Hepatocyte (in vitro differentiated cells): ENCODE results near the gene RPS6KA2. TPM values are rescaled to one million over a fixed set of nuclear protein-coding genes. Genes with fewer than 3 reads are reported as not detected.

Source experiments
- DNase-seq: peaks from one replicate; pipeline ENCODE4 v3.0.0-alpha.2; 2016; ENCODE audit warnings: low spot score
- H2AFZ ChIP-seq: fragments of 200-600 bp; sonication (generic); 2 replicates; pipeline ENCODE4 v1.6.0; 2016; ENCODE audit warnings: antibody characterized with exemption, mild to moderate bottlenecking
- H3K27ac ChIP-seq: fragments of 200-600 bp; sonication (generic); 2 replicates; pipeline ENCODE4 v1.5.1; 2016; ENCODE audit warnings: mild to moderate bottlenecking
- H3K27me3 ChIP-seq: fragments of 200-600 bp; sonication (generic); 2 replicates; pipeline ENCODE4 v1.6.1; 2016
- H3K36me3 ChIP-seq: fragments of 200-600 bp; sonication (generic); replicated peaks from 2 replicates; pipeline ENCODE4 v1.5.1; 2016; ENCODE audit warnings: low read depth; ENCODE audit not compliant: insufficient read depth
- H3K4me1 ChIP-seq: fragments of 200-600 bp; sonication (generic); 2 replicates; pipeline ENCODE4 v1.5.1; 2016; ENCODE audit warnings: mild to moderate bottlenecking, moderate library complexity; ENCODE audit not compliant: insufficient read depth
- H3K4me2 ChIP-seq: fragments of 200-600 bp; sonication (generic); 2 replicates; pipeline ENCODE4 v1.6.0; 2016
- H3K4me3 ChIP-seq: fragments of 200-600 bp; sonication (generic); 2 replicates; pipeline ENCODE4 v1.5.1; 2016; ENCODE audit warnings: mild to moderate bottlenecking
- H3K79me2 ChIP-seq: fragments of 200-600 bp; sonication (generic); 2 replicates; pipeline ENCODE4 v1.6.0; 2017; ENCODE audit warnings: mild to moderate bottlenecking
- H3K9me2 ChIP-seq: fragments of 200-600 bp; sonication (generic); replicated peaks from 2 replicates; pipeline ENCODE4 v1.6.0; 2017; ENCODE audit warnings: mild to moderate bottlenecking; ENCODE audit not compliant: insufficient read depth
- H3K9me3 ChIP-seq: fragments of 200-600 bp; sonication (generic); 2 replicates; pipeline ENCODE4 v1.5.1; 2016; ENCODE audit warnings: low read depth, mild to moderate bottlenecking
- H4K20me1 ChIP-seq: fragments of 200-600 bp; sonication (generic); 2 replicates; pipeline ENCODE4 v1.6.0; 2016; ENCODE audit warnings: mild to moderate bottlenecking; ENCODE audit not compliant: insufficient read depth, poor library complexity, severe bottlenecking
- EZH2 ChIP-seq: fragments of 200-600 bp; sonication (generic); IDR thresholded peaks from 2 replicates; pipeline ENCODE4 v1.6.1; 2016; ENCODE audit warnings: antibody characterized with exemption, mild to moderate bottlenecking, borderline replicate concordance
- EZH2phosphoT487 ChIP-seq: fragments of 200-600 bp; sonication (generic); IDR thresholded peaks from one replicate; pipeline ENCODE4 v1.6.1; 2018; ENCODE audit warnings: antibody characterized with exemption, mild to moderate bottlenecking, low read depth, moderate library complexity; ENCODE audit not compliant: unreplicated experiment, severe bottlenecking
- WGBS: methylation state at CpG from one replicate; pipeline ENCODE4 v1.1.6; 2016; ENCODE audit warnings: low lambda C conversion rate; ENCODE audit errors: missing lambda C conversion rate; 5-methylcytosine and 5-hydroxymethylcytosine counted together
- polyA plus RNA-seq: library from polyadenylated mRNA; unstranded; fragments of >200 nt; fragmentation: Nextera tagmentation; extraction: Ambion mirVana; gene quantifications from 2 replicates; pipeline ENCODE4 v1.2.1, GENCODE V29; 2016
- total RNA-seq: library from RNA; depleted of rRNA; stranded (reverse); fragments of >200 nt; gene quantifications from 2 replicates; pipeline ENCODE4 v1.2.3, GENCODE V29; 2014
- TF ChIP-seq, protein P1 (sequence below): fragments of 200-600 bp; sonication (generic); IDR thresholded peaks from 2 replicates; pipeline ENCODE4 v1.5.1; 2016; ENCODE audit warnings: antibody characterized with exemption, mild to moderate bottlenecking; ENCODE audit not compliant: poor library complexity

Gene RPS6KA2
- total and polyA plus RNA-seq, 2 experiments from 2014 or later = 27.7 to 29.2 TPM

DNA sequence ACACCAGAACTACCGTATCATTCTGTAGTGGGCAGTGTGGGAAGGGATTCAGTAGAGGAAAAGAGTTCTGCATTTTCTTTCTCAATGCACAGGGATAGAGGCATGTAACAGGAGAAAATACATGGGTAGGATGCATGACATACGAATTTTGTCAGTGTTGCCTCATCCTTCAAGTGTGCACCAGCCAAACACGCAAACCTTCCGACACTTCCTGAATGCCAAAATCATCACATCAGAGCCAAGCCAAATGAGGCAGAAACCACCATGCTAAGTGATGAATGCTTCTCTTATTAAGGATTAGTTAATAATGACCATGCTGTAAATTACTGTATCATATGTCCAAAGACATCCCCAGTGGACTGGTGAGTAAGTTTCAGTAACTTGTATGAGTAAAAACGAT lies 67.8 kb downstream of the RPS6KA2 start:
- Histone ChIP-seq H3K9me2 (no peaks in the 10 kb centered on the region), H2AFZ (no peak overlapping the region), H3K36me3 (no peaks in the 10 kb centered on the region), H3K4me2 (no peak overlapping the region), H3K27ac (no peak overlapping the region), H4K20me1 (no peaks in the 10 kb centered on the region), H3K9me3 (no peaks in the 10 kb centered on the region), H3K4me1 (peaks cover under 1% of the 10 kb centered on the region), H3K27me3 (no peaks in the 10 kb centered on the region), H3K4me3 (no peak overlapping the region), H3K79me2 (peaks cover 13% of the 10 kb centered on the region)
- WGBS = 98% methylated on average over 5 of the region's 5 CpGs
- no peak for DNase-seq
- TF ChIP-seq, protein P1, sequence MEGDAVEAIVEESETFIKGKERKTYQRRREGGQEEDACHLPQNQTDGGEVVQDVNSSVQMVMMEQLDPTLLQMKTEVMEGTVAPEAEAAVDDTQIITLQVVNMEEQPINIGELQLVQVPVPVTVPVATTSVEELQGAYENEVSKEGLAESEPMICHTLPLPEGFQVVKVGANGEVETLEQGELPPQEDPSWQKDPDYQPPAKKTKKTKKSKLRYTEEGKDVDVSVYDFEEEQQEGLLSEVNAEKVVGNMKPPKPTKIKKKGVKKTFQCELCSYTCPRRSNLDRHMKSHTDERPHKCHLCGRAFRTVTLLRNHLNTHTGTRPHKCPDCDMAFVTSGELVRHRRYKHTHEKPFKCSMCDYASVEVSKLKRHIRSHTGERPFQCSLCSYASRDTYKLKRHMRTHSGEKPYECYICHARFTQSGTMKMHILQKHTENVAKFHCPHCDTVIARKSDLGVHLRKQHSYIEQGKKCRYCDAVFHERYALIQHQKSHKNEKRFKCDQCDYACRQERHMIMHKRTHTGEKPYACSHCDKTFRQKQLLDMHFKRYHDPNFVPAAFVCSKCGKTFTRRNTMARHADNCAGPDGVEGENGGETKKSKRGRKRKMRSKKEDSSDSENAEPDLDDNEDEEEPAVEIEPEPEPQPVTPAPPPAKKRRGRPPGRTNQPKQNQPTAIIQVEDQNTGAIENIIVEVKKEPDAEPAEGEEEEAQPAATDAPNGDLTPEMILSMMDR = no peak

DNA sequence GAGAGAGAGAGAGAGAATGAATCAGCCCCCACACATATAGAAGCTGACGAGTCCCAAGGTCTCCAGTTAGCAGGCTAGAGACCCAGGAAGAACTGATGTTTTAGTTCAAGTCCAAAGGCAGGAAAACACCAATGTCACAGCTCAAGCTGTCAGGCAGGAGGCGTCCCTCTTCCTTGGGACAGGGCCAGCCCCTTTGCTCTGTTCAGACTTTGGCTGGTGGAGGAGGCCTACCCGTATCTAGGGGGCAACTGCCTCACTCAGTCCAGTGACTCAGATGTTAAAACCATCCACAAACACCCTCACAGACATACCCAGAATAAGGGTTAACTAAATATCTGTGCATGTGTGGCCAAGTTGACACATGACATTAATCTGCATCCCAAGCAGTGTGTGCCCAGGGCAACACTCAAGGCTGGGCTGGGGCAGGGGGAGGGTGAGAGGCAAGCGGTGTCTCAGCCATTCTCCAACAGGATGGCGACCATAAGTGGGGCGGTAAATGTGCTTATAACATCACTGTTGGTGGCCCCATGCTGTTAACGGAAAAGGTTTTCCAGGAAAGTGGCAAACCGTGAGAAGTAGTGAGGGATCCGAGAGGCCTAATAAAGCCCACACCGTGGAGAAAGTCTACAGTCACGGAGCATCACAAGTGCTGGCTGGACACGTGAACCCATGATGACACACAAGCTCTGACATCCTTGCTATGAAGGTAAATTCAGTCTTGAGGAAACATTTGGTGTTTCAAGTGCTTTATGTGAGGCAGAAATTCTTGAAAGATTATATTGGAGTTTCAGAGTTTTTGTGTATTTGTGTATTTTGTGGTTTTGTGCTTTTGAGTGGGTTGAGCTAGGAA lies 68.7 kb downstream of the RPS6KA2 start:
- Histone ChIP-seq H2AFZ (no peak overlapping the region), H3K79me2 (peaks cover 13% of the 10 kb centered on the region), H3K9me2 (no peaks in the 10 kb centered on the region), H4K20me1 (no peaks in the 10 kb centered on the region), H3K4me1 (peaks cover 5% of the 10 kb centered on the region), H3K4me3 (no peak overlapping the region), H3K36me3 (no peaks in the 10 kb centered on the region), H3K4me2 (no peak overlapping the region), H3K27me3 (no peaks in the 10 kb centered on the region), H3K27ac (no peak overlapping the region), H3K9me3 (no peaks in the 10 kb centered on the region)
- 96% methylated on average over 12 of the region's 12 CpGs for WGBS
- no peak for DNase-seq
- TF ChIP-seq EZH2phosphoT487 (no peak), EZH2 (no peak)
- TF ChIP-seq, protein P1 = no peak

DNA sequence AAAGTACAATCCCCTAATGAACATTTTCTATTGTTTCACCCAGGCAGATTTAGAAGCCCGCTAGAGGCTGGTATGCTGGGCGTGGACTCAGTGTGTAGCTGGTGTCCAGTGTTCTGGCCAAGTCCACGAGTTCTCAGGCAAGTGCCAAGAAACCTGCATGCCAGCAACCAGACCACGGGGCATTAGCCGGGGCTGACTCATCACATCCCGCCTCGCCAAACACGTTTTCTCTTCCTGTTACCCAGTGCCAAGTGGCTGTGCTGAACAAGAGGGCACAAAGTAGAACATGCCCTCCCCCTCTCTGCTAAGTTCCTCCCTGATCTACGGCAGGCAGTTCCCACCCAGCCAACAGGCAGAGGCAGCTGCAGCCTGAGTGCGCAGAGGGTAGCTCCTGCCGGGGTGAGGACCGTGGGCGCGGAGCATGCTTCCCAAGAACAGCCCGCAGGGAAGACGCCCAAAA lies 70.2 kb downstream of the RPS6KA2 start:
- no peaks in the 10 kb centered on the region for H3K9me3 ChIP-seq
- no peaks in the 10 kb centered on the region for H4K20me1 ChIP-seq
- no peak overlapping the region for H3K4me2 ChIP-seq
- H3K27me3 ChIP-seq = no peaks in the 10 kb centered on the region
- no peak overlapping the region for H2AFZ ChIP-seq
- H3K9me2 ChIP-seq = no peaks in the 10 kb centered on the region
- H3K79me2 ChIP-seq = peaks cover 15% of the 10 kb centered on the region
- no peak overlapping the region for H3K4me3 ChIP-seq
- DNase-seq = no peak
- H3K27ac ChIP-seq = no peak overlapping the region
- no peaks in the 10 kb centered on the region for H3K36me3 ChIP-seq
- WGBS = 91% methylated on average over 16 of the region's 16 CpGs
- H3K4me1 ChIP-seq = peaks cover 5% of the 10 kb centered on the region
- TF ChIP-seq, protein P1 = no peak
- TF ChIP-seq EZH2 (no peak), EZH2phosphoT487 (no peak)
